WTC11 (cell line): ENCODE data around the gene KLF13. TPM values are rescaled to one million over a fixed set of nuclear protein-coding genes. Genes with fewer than 3 reads are reported as not detected.

ENCODE experiments used
- AR ChIP-seq: fragments of 250-450 bp; sonication (Bioruptor Pico); IDR thresholded peaks from 2 replicates; pipeline ENCODE4 v1.9.0; 2021; ENCODE audit warnings: mild to moderate bottlenecking
- CBFB ChIP-seq: sonication (generic); formaldehyde crosslinking; IDR thresholded peaks from 2 replicates; pipeline ENCODE4 v1.8.1; 2022; ENCODE audit warnings: mild to moderate bottlenecking, low read depth, missing genetic modification reagents
- ELF4 ChIP-seq: sonication (generic); formaldehyde crosslinking; IDR thresholded peaks from 2 replicates; pipeline ENCODE4 v1.8.1; 2022; ENCODE audit warnings: low read depth, mild to moderate bottlenecking, moderate library complexity, missing genetic modification reagents
- FOXK1 ChIP-seq: sonication (generic); formaldehyde crosslinking; IDR thresholded peaks from 2 replicates; pipeline ENCODE4 v1.8.0; 2022; ENCODE audit warnings: mild to moderate bottlenecking, moderate library complexity, missing genetic modification reagents
- FOXP1 ChIP-seq: sonication (generic); formaldehyde crosslinking; IDR thresholded peaks from 2 replicates; pipeline ENCODE4 v1.8.0; 2022; ENCODE audit warnings: missing genetic modification reagents, mild to moderate bottlenecking, moderate library complexity, borderline replicate concordance
- KAT7 ChIP-seq: sonication (generic); formaldehyde crosslinking; IDR thresholded peaks from 2 replicates; pipeline ENCODE4 v1.8.1; 2023; ENCODE audit warnings: missing genetic modification reagents, mild to moderate bottlenecking, borderline replicate concordance
- MAX ChIP-seq: sonication (generic); formaldehyde crosslinking; IDR thresholded peaks from 2 replicates; pipeline ENCODE4 v1.8.0; 2022; ENCODE audit warnings: mild to moderate bottlenecking, missing genetic modification reagents
- MXD4 ChIP-seq: fragments of 250-450 bp; sonication (Bioruptor Pico); IDR thresholded peaks from 2 replicates; pipeline ENCODE4 v1.8.0; 2021; ENCODE audit warnings: mild to moderate bottlenecking, moderate library complexity, borderline replicate concordance
- NR2C2 ChIP-seq: sonication (generic); formaldehyde crosslinking; IDR thresholded peaks from 2 replicates; pipeline ENCODE4 v1.8.0; 2022; ENCODE audit warnings: mild to moderate bottlenecking, missing genetic modification reagents
- RELA ChIP-seq: sonication (generic); formaldehyde crosslinking; IDR thresholded peaks from 2 replicates; pipeline ENCODE4 v1.8.1; 2022; ENCODE audit warnings: missing genetic modification reagents, mild to moderate bottlenecking, borderline replicate concordance
- SMAD3 ChIP-seq: sonication (generic); formaldehyde crosslinking; IDR thresholded peaks from 2 replicates; pipeline ENCODE4 v1.8.0; 2022; ENCODE audit warnings: missing genetic modification reagents, mild to moderate bottlenecking, borderline replicate concordance
- SOX15 ChIP-seq: fragments of 250-450 bp; sonication (Bioruptor Pico); IDR thresholded peaks from 2 replicates; pipeline ENCODE4 v1.9.0; 2021; ENCODE audit warnings: mild to moderate bottlenecking
- SP1 ChIP-seq: sonication (generic); formaldehyde crosslinking; conservative IDR thresholded peaks from 2 replicates; pipeline ENCODE4 v1.8.1; 2022; ENCODE audit warnings: missing genetic modification reagents
- TEAD1 ChIP-seq: sonication (generic); formaldehyde crosslinking; IDR thresholded peaks from 2 replicates; pipeline ENCODE4 v1.8.0; 2022; ENCODE audit warnings: mild to moderate bottlenecking, missing genetic modification reagents
- ZBTB43 ChIP-seq: sonication (generic); formaldehyde crosslinking; IDR thresholded peaks from 2 replicates; pipeline ENCODE4 v1.8.1; 2023; ENCODE audit warnings: mild to moderate bottlenecking, missing genetic modification reagents
- ZNF281 ChIP-seq: sonication (generic); formaldehyde crosslinking; IDR thresholded peaks from 2 replicates; pipeline ENCODE4 v1.8.0; 2023; ENCODE audit warnings: mild to moderate bottlenecking, missing genetic modification reagents
- ZNF396 ChIP-seq: fragments of 250-450 bp; sonication (Bioruptor Pico); IDR thresholded peaks from 2 replicates; pipeline ENCODE4 v1.8.0; 2021; ENCODE audit warnings: mild to moderate bottlenecking, moderate library complexity, borderline replicate concordance
- ZNF416 ChIP-seq: fragments of 250-450 bp; sonication (Bioruptor Pico); IDR thresholded peaks from 2 replicates; pipeline ENCODE4 v1.9.0; 2021; ENCODE audit warnings: mild to moderate bottlenecking, inconsistent platforms
- ZNF671 ChIP-seq: fragments of 250-450 bp; sonication (Bioruptor Pico); IDR thresholded peaks from 2 replicates; pipeline ENCODE4 v1.8.0; 2021; ENCODE audit warnings: mild to moderate bottlenecking
- total RNA-seq: library from RNA; stranded (reverse); gene quantifications from 3 replicates; pipeline ENCODE4 v1.2.3, GENCODE V29; 2021
- TF ChIP-seq, protein P1 (sequence below): sonication (generic); formaldehyde crosslinking; conservative IDR thresholded peaks from 2 replicates; pipeline ENCODE4 v1.8.1; 2023; ENCODE audit warnings: mild to moderate bottlenecking, low read depth, missing genetic modification reagents, moderate library complexity
- TF ChIP-seq, protein P2 (sequence below): fragments of 200-600 bp; IDR thresholded peaks from 2 replicates; pipeline ENCODE4 v1.8.0; 2022; ENCODE audit warnings: antibody characterized with exemption
- TF ChIP-seq, protein P3 (sequence below): sonication (generic); formaldehyde crosslinking; conservative IDR thresholded peaks from 2 replicates; pipeline ENCODE4 v1.8.1; 2022; ENCODE audit warnings: mild to moderate bottlenecking, missing genetic modification reagents
- TF ChIP-seq, protein P4 (sequence below): sonication (generic); formaldehyde crosslinking; IDR thresholded peaks from 2 replicates; pipeline ENCODE4 v1.8.0; 2023; ENCODE audit warnings: missing genetic modification reagents

Gene KLF13
- total RNA-seq, 1 experiment from 2014 or later, result 38.1 TPM

GRCh38 chr15:31306426-31307269 lies 20.0 kb upstream of the KLF13 start (continued):
- TF ChIP-seq, protein P1, sequence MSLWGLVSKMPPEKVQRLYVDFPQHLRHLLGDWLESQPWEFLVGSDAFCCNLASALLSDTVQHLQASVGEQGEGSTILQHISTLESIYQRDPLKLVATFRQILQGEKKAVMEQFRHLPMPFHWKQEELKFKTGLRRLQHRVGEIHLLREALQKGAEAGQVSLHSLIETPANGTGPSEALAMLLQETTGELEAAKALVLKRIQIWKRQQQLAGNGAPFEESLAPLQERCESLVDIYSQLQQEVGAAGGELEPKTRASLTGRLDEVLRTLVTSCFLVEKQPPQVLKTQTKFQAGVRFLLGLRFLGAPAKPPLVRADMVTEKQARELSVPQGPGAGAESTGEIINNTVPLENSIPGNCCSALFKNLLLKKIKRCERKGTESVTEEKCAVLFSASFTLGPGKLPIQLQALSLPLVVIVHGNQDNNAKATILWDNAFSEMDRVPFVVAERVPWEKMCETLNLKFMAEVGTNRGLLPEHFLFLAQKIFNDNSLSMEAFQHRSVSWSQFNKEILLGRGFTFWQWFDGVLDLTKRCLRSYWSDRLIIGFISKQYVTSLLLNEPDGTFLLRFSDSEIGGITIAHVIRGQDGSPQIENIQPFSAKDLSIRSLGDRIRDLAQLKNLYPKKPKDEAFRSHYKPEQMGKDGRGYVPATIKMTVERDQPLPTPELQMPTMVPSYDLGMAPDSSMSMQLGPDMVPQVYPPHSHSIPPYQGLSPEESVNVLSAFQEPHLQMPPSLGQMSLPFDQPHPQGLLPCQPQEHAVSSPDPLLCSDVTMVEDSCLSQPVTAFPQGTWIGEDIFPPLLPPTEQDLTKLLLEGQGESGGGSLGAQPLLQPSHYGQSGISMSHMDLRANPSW (CRISPR knock-in tag), result no peak
- TF ChIP-seq SMAD3 (CRISPR knock-in tag) (no peak), ELF4 (CRISPR knock-in tag) (no peak), MXD4 (CRISPR knock-in tag) (no peak), SP1 (CRISPR knock-in tag) (peak; percentile 64), SOX15 (CRISPR knock-in tag) (no peak), ZNF416 (no peak), AR (no peak), NR2C2 (no peak), ZNF671 (CRISPR knock-in tag) (no peak), RELA (CRISPR knock-in tag) (no peak), KAT7 (peak; percentile 88; the same call in 1 of the 2 replicates), ZBTB43 (CRISPR knock-in tag) (no peak), FOXP1 (peak; percentile 61; the same call in 1 of the 2 replicates), TEAD1 (peak; percentile 19; the same call in 1 of the 2 replicates), ZNF281 (CRISPR knock-in tag) (peak; percentile 69; the same call in 1 of the 2 replicates), ZNF396 (CRISPR knock-in tag) (no peak), MAX (CRISPR knock-in tag) (peak; percentile 93; the same call in 1 of the 2 replicates), CBFB (CRISPR knock-in tag) (no peak), FOXK1 (CRISPR knock-in tag) (peak; percentile 64; the same call in 1 of the 2 replicates)
- TF ChIP-seq, protein P2, sequence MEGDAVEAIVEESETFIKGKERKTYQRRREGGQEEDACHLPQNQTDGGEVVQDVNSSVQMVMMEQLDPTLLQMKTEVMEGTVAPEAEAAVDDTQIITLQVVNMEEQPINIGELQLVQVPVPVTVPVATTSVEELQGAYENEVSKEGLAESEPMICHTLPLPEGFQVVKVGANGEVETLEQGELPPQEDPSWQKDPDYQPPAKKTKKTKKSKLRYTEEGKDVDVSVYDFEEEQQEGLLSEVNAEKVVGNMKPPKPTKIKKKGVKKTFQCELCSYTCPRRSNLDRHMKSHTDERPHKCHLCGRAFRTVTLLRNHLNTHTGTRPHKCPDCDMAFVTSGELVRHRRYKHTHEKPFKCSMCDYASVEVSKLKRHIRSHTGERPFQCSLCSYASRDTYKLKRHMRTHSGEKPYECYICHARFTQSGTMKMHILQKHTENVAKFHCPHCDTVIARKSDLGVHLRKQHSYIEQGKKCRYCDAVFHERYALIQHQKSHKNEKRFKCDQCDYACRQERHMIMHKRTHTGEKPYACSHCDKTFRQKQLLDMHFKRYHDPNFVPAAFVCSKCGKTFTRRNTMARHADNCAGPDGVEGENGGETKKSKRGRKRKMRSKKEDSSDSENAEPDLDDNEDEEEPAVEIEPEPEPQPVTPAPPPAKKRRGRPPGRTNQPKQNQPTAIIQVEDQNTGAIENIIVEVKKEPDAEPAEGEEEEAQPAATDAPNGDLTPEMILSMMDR, result no peak
- TF ChIP-seq, protein P3, sequence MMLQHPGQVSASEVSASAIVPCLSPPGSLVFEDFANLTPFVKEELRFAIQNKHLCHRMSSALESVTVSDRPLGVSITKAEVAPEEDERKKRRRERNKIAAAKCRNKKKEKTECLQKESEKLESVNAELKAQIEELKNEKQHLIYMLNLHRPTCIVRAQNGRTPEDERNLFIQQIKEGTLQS (CRISPR knock-in tag), result no peak
- TF ChIP-seq, protein P4, sequence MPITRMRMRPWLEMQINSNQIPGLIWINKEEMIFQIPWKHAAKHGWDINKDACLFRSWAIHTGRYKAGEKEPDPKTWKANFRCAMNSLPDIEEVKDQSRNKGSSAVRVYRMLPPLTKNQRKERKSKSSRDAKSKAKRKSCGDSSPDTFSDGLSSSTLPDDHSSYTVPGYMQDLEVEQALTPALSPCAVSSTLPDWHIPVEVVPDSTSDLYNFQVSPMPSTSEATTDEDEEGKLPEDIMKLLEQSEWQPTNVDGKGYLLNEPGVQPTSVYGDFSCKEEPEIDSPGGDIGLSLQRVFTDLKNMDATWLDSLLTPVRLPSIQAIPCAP (CRISPR knock-in tag), result no peak
